IgD-negative memory B cell (primary cell): ENCODE results near the gene FRMPD1. TPM values are rescaled to one million over a fixed set of nuclear protein-coding genes. Genes with fewer than 3 reads are reported as not detected.

ENCODE experiments used
- H3K27ac Mint-ChIP-seq, 3 donors: one replicate each; pipeline ENCODE4 v1.8.0; 2020 to 2022; ENCODE audit warnings: mild to moderate bottlenecking in 3 of 3, mixed read lengths in 3 of 3, moderate library complexity in 1 of 3
- H3K27me3 Mint-ChIP-seq: one replicate; pipeline ENCODE4 v1.8.0; 2021; ENCODE audit warnings: mixed read lengths
- H3K36me3 Mint-ChIP-seq: one replicate; pipeline ENCODE4 v1.8.0; 2020; ENCODE audit warnings: mild to moderate bottlenecking, mixed read lengths
- H3K4me1 Mint-ChIP-seq, 3 donors: one replicate each; pipeline ENCODE4 v1.8.0; 2020 to 2022; ENCODE audit warnings: mixed read lengths in 3 of 3, mild to moderate bottlenecking in 1 of 3
- H3K4me3 Mint-ChIP-seq, 4 donors: one replicate each; pipeline ENCODE4 v1.8.0; 2020 to 2022; ENCODE audit warnings: mild to moderate bottlenecking in 4 of 4, mixed read lengths in 4 of 4, moderate library complexity in 3 of 4
- H3K9me3 Mint-ChIP-seq, 3 donors: one replicate each; pipeline ENCODE4 v1.8.0; 2020 to 2021; ENCODE audit warnings: mixed read lengths in 3 of 3, mild to moderate bottlenecking in 1 of 3
- polyA plus RNA-seq: library from polyadenylated mRNA; unstranded; fragments of 300-500 nt; fragmentation: Illumina TruSeq; gene quantifications from one replicate; pipeline ENCODE4 v1.2.3, GENCODE V29; 2021

Gene FRMPD1
- polyA plus RNA-seq, 1 donor from 2014 or later: not detected

DNA sequence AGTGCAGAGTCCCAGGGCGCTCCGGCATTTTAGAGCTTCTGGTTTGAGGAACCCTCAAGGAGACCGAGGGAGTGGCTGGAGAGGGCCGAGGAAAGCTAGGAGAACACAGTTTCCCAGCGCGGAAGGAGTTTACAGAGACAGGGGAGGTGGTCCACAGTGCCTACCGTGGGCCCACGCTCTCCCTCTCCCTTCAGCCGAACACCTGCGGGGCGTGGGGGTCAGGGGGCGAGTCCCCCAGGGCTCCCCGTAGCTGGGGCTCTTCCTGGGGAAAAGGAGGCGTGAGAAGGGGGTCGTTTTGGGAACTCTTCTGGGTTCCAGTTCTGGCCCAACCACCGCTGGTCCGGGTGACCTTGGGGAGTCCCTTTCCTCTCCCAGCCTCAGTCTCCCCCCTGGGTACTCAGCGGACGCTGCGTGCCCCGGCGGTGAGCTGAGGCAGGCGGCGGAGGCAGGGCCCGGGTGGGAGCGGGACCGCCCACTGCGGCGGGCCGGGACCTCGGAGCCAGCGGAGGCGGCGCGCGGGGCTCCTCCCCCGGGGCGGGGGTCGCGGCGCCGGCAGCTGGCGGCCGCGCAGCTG is 368 bp upstream of the FRMPD1 start:
- Mint-ChIP-seq H3K4me1 (peaks cover 0 to 12% (median 9%) of the 10 kb centered on the region in 3 donors), H3K36me3 (no peaks in the 10 kb centered on the region), H3K27ac (peak overlapping the region in 1 of 3 donors; percentile 72), H3K4me3 (peak overlapping the region; percentile 52 to 90 (median 84)), H3K9me3 (no peaks in the 10 kb centered on the region), H3K27me3 (peaks cover 44% of the 10 kb centered on the region)

- no peaks in the 10 kb centered on the region for H3K36me3 Mint-ChIP-seq
- peak overlapping the region in 2 of 4 donors; percentile 30 to 52 for H3K4me3 Mint-ChIP-seq
- H3K27ac Mint-ChIP-seq: no peak overlapping the region
These were observed 1.5 kb downstream of the FRMPD1 start for GRCh38 chr9:37652261-37652660.

DNA sequence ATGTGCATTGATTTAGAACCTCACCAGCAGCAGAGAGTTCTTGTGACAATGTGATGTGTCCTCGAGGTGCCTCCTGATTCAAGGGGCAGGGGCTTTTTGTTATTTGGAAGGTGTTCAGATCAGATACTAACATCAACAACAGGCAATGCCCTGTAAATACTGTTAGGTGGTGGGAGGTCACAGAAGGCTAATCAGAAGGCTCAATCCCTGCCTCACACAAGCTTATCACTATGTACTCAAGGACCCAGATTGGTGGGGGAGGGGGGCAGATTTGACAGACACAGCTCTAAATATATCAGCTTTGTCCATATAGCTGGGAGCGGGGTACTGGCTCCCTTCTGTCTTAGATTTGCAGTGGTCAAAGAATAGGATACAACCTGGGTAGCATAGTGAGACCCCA is 2.6 kb downstream of the FRMPD1 start:
- H3K4me1 Mint-ChIP-seq: peaks cover 0 to 12% (median 7%) of the 10 kb centered on the region in 3 donors
- H3K36me3 Mint-ChIP-seq: no peaks in the 10 kb centered on the region
- H3K27me3 Mint-ChIP-seq: peaks cover 47% of the 10 kb centered on the region
- H3K9me3 Mint-ChIP-seq: no peaks in the 10 kb centered on the region
- H3K4me3 Mint-ChIP-seq: no peak overlapping the region
- H3K27ac Mint-ChIP-seq: no peak overlapping the region

More at GRCh38 chr9:37652261-37652660, 1.5 kb downstream of the FRMPD1 start:
- H3K4me1 Mint-ChIP-seq: peaks cover 0 to 12% (median 9%) of the 10 kb centered on the region in 3 donors
- H3K9me3 Mint-ChIP-seq: no peaks in the 10 kb centered on the region
- H3K27me3 Mint-ChIP-seq: peaks cover 44% of the 10 kb centered on the region

GRCh38 chr9:37656936-37657335 is 6.2 kb downstream of the FRMPD1 start:
- no peak overlapping the region for H3K27ac Mint-ChIP-seq
- peaks cover 36% of the 10 kb centered on the region for H3K27me3 Mint-ChIP-seq

GRCh38 chr9:37660691-37661090 is 9.9 kb downstream of the FRMPD1 start:
- Mint-ChIP-seq H3K9me3 (no peaks in the 10 kb centered on the region), H3K4me1 (peaks cover 0 to 1% (median 0%) of the 10 kb centered on the region in 3 donors), H3K4me3 (no peak overlapping the region), H3K27me3 (peaks cover 15% of the 10 kb centered on the region), H3K27ac (no peak overlapping the region), H3K36me3 (no peaks in the 10 kb centered on the region)

More at GRCh38 chr9:37656936-37657335, 6.2 kb downstream of the FRMPD1 start:
- H3K9me3 Mint-ChIP-seq: no peaks in the 10 kb centered on the region
- H3K4me1 Mint-ChIP-seq: peaks cover 0 to 1% (median 0%) of the 10 kb centered on the region in 3 donors
- H3K36me3 Mint-ChIP-seq: no peaks in the 10 kb centered on the region
- no peak overlapping the region for H3K4me3 Mint-ChIP-seq

GRCh38 chr9:37663926-37664325 is 13.2 kb downstream of the FRMPD1 start:
- Mint-ChIP-seq H3K9me3 (no peaks in the 10 kb centered on the region), H3K4me3 (no peak overlapping the region), H3K4me1 (peaks cover 0 to 4% (median 0%) of the 10 kb centered on the region in 3 donors), H3K27ac (no peak overlapping the region), H3K27me3 (peaks cover 19% of the 10 kb centered on the region), H3K36me3 (no peaks in the 10 kb centered on the region)

GRCh38 chr9:37667706-37668105 is 17.0 kb downstream of the FRMPD1 start:
- Mint-ChIP-seq H3K4me1 (peaks cover 0 to 4% (median 0%) of the 10 kb centered on the region in 3 donors), H3K27me3 (peaks cover 25% of the 10 kb centered on the region), H3K27ac (no peak overlapping the region), H3K4me3 (no peak overlapping the region), H3K36me3 (no peaks in the 10 kb centered on the region), H3K9me3 (no peaks in the 10 kb centered on the region)

- Mint-ChIP-seq H3K27ac (no peak overlapping the region), H3K4me1 (peaks cover 0 to 4% (median 0%) of the 10 kb centered on the region in 3 donors), H3K9me3 (no peaks in the 10 kb centered on the region), H3K36me3 (no peaks in the 10 kb centered on the region), H3K4me3 (no peak overlapping the region), H3K27me3 (peaks cover 25% of the 10 kb centered on the region)
These were observed 17.4 kb downstream of the FRMPD1 start for GRCh38 chr9:37668116-37668601.

- Mint-ChIP-seq H3K4me1 (peaks cover 0 to 4% (median 0%) of the 10 kb centered on the region in 3 donors), H3K27ac (no peak overlapping the region), H3K36me3 (no peaks in the 10 kb centered on the region), H3K4me3 (no peak overlapping the region), H3K27me3 (peaks cover 23% of the 10 kb centered on the region), H3K9me3 (no peaks in the 10 kb centered on the region)
These were observed 18.5 kb downstream of the FRMPD1 start for GRCh38 chr9:37669232-37669631.

- H3K36me3 Mint-ChIP-seq: no peaks in the 10 kb centered on the region
- no peak overlapping the region for H3K4me3 Mint-ChIP-seq
- no peaks in the 10 kb centered on the region for H3K4me1 Mint-ChIP-seq
- no peaks in the 10 kb centered on the region for H3K9me3 Mint-ChIP-seq
- H3K27me3 Mint-ChIP-seq: peaks cover 11% of the 10 kb centered on the region
- no peak overlapping the region for H3K27ac Mint-ChIP-seq
These were observed 24.9 kb downstream of the FRMPD1 start for GRCh38 chr9:37675661-37676060.

GRCh38 chr9:37676411-37676830 is 25.7 kb downstream of the FRMPD1 start:
- Mint-ChIP-seq H3K36me3 (no peaks in the 10 kb centered on the region), H3K27ac (no peak overlapping the region), H3K4me1 (no peaks in the 10 kb centered on the region), H3K27me3 (peaks cover 13% of the 10 kb centered on the region), H3K9me3 (no peaks in the 10 kb centered on the region), H3K4me3 (no peak overlapping the region)

GRCh38 chr9:37677435-37677834 is 26.7 kb downstream of the FRMPD1 start:
- Mint-ChIP-seq H3K27me3 (peaks cover 16% of the 10 kb centered on the region), H3K4me1 (no peaks in the 10 kb centered on the region), H3K4me3 (no peak overlapping the region), H3K27ac (no peak overlapping the region), H3K9me3 (no peaks in the 10 kb centered on the region), H3K36me3 (no peaks in the 10 kb centered on the region)

DNA sequence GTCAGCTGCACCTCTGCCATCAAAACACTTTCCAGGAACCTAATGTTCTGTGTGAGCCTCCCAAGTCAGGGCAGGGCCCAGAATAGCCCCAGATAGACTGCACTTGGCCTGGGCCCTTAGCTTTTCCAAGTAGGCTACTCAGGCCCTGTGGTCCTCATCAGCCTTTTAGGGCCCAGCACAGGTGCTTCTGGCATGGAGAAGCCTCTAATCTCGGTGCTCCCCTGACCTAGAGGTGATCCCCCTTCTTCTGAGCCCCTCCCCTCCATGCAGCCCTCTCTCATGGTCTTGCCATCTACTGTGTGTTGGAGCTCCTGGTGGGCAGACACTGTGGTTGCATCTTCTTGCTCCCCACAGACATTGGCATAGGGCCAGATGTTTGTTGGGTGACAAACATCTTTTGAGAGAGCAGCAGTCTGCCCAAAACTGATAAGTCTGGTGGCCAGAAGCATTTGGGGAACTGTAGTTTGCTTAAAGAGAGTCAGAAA is 28.1 kb downstream of the FRMPD1 start:
- Mint-ChIP-seq H3K4me3 (no peak overlapping the region), H3K27ac (no peak overlapping the region), H3K36me3 (peaks cover 2% of the 10 kb centered on the region), H3K4me1 (no peaks in the 10 kb centered on the region), H3K27me3 (peaks cover 17% of the 10 kb centered on the region), H3K9me3 (no peaks in the 10 kb centered on the region)

DNA sequence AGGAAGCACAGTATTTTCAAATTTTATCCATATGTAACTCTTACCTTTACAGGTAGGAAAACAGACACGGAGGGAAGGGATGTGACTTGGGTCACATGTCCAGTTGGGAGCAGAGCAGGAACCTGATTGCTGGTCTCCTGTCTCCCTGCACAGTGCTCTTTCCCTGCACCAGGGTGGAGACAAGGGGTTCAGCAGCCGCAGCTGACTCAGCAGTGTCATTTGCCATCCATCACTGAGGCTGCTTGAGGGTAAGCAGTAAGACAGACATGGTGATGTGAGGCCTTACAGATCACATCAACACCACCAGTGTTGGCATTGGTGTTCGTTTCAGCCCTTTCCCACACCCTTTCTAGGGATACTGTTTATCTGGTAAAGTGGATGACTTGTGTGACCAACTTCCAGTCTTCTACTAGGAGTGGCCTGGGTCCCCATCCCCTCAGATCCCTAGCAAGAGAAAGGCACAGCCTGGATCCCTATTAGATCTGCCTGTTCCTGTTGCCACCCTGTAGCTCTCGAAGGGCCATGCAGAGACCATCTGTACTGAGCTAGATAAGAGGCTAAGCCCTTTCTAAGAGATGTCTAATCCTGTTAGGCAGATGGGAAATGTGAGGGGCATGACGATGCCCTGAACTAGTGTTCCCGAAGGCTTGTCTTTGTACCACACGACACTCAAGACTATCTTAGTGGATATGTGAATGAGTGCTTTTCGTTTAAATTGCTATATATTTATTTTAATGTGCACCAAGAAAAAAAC is 29.1 kb downstream of the FRMPD1 start:
- H3K27ac Mint-ChIP-seq: no peak overlapping the region
- H3K4me3 Mint-ChIP-seq: no peak overlapping the region
- H3K36me3 Mint-ChIP-seq: peaks cover 2% of the 10 kb centered on the region
- H3K4me1 Mint-ChIP-seq: no peaks in the 10 kb centered on the region
- peaks cover 0 to 3% (median 0%) of the 10 kb centered on the region in 3 donors for H3K9me3 Mint-ChIP-seq
- H3K27me3 Mint-ChIP-seq: peaks cover 20% of the 10 kb centered on the region

DNA sequence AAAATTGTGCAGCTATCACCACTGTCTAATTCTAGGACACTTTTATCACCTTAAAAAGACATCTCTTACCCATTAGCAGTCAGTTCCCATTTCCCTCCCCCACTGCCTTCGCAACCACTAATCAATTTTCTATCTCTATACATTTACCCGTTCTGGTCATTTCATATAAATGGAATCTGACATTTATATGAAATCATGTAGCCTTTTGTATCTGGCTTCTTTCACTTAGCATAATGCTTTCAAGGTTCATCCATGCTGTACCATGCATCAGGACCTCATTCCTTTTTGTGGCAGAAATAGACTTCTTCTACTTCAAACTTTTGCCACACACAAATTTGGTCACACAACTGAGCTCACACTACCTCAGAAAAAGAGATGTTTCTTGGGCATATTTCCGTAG is 32.2 kb downstream of the FRMPD1 start:
- peaks cover 4% of the 10 kb centered on the region for H3K36me3 Mint-ChIP-seq
- H3K9me3 Mint-ChIP-seq: peaks cover 0 to 3% (median 0%) of the 10 kb centered on the region in 3 donors
- no peaks in the 10 kb centered on the region for H3K4me1 Mint-ChIP-seq
- H3K27ac Mint-ChIP-seq: no peak overlapping the region
- H3K4me3 Mint-ChIP-seq: no peak overlapping the region
- peaks cover 25% of the 10 kb centered on the region for H3K27me3 Mint-ChIP-seq
